Measurements from ENCODE around the gene CDC42BPG. TPM values are rescaled to one million over a fixed set of nuclear protein-coding genes. Genes with fewer than 3 reads are reported as not detected.
"Not testable (repeated sequence)": the region's sequence is repeated elsewhere in the genome, so short reads cannot be mapped to it uniquely, and the experiment has no call there.

Gene CDC42BPG
- total and polyA plus RNA-seq, 3 donors from 2014 or later = 5.3 to 9.2 (median 7.6) TPM

- no peaks in the 10 kb centered on the region for H3K36me3 ChIP-seq (ENCODE audit: low read depth, missing control alignments)
Measured at GRCh38 chr11:64846998-64847666, 2.7 kb upstream of the CDC42BPG start.

GRCh38 chr11:64845776-64846129 lies 1.3 kb upstream of the CDC42BPG start:
- not testable (repeated sequence) for DNase-seq; H3K36me3 ChIP-seq (ENCODE audit: low read depth, missing control alignments); H3K4me1 ChIP-seq; H3K27me3 ChIP-seq; H3K9me3 ChIP-seq; H3K27ac ChIP-seq; H3K4me3 ChIP-seq
- WGBS, 2 donors = 84 to 87% methylated on average over 8 of the region's 8 CpGs
- intact Hi-C loops (cut with DNase I; ENCODE audit: low total_unique reads) = loop anchor here (5.0 to 10.0 kb wide), 2 partner anchors 47 to 169 kb away; partner anchors contain the start of gene ARL2

More at GRCh38 chr11:64846998-64847666, 2.7 kb upstream of the CDC42BPG start:
- peak; percentile 92 for DNase-seq
- 33 to 47% methylated on average over 8 to 13 of the region's 13 CpGs for WGBS, 2 donors
- no peaks in the 10 kb centered on the region for H3K9me3 ChIP-seq
- intact Hi-C loops (cut with DNase I; ENCODE audit: low total_unique reads) = loop anchor here (5.0 to 10.0 kb wide), 2 partner anchors 45 to 168 kb away; partner anchors contain the start of gene ARL2
- no peak for TF ChIP-seq POLR2A (IDR thresholded peaks at IDR 0.05)
- peak; percentile 94 to 98 (median 94) for TF ChIP-seq CTCF (IDR thresholded peaks at IDR 0.05)
- H3K27me3 ChIP-seq = no peaks in the 10 kb centered on the region
- H3K27ac ChIP-seq = no peak overlapping the region
- H3K4me3 ChIP-seq = no peak overlapping the region
- H3K4me1 ChIP-seq = peaks cover 6% of the 10 kb centered on the region

GRCh38 chr11:64845129-64845775 lies 799 bp upstream of the CDC42BPG start:
- Histone ChIP-seq H3K27ac (peak overlapping the region in 1 of 2 donors; percentile 19), H3K36me3 (ENCODE audit: low read depth, missing control alignments) (no peaks in the 10 kb centered on the region), H3K4me3 (peak overlapping the region; percentile 49 to 58), H3K27me3 (no peaks in the 10 kb centered on the region), H3K9me3 (no peaks in the 10 kb centered on the region), H3K4me1 (peaks cover 6% of the 10 kb centered on the region)
- 14 to 17% methylated on average over 9 of the region's 9 CpGs for WGBS, 2 donors
- TF ChIP-seq POLR2A (IDR thresholded peaks at IDR 0.05) (no peak), CTCF (IDR thresholded peaks at IDR 0.05) (no peak)
- DNase-seq = no peak
- intact Hi-C loops (cut with DNase I; ENCODE audit: low total_unique reads) = loop anchor here (5.0 to 10.0 kb wide), 2 partner anchors 47 to 170 kb away; partner anchors contain the start of gene ARL2

GRCh38 chr11:64843686-64844329 lies 645 bp downstream of the CDC42BPG start:
- H3K4me1 ChIP-seq = peaks cover 6% of the 10 kb centered on the region
- H3K9me3 ChIP-seq = no peaks in the 10 kb centered on the region
- TF ChIP-seq CTCF (IDR thresholded peaks at IDR 0.05) (no peak), POLR2A (IDR thresholded peaks at IDR 0.05) (no peak)
- no peaks in the 10 kb centered on the region for H3K36me3 ChIP-seq (ENCODE audit: low read depth, missing control alignments)
- H3K4me3 ChIP-seq = peak overlapping the region; percentile 49 to 58
- no peak overlapping the region for H3K27ac ChIP-seq
- no peak for DNase-seq
- 41 to 50% methylated on average over 17 to 27 of the region's 27 CpGs for WGBS, 2 donors
- H3K27me3 ChIP-seq = no peaks in the 10 kb centered on the region
- intact Hi-C loops (cut with DNase I; ENCODE audit: low total_unique reads) = loop anchor here (10.0 kb wide), 1 partner anchor 171 kb away; the partner anchor contains the start of gene ARL2
